ENCODE results near the gene SKA1.
"Not testable (repeated sequence)": the region's sequence is repeated elsewhere in the genome, so short reads cannot be mapped to it uniquely, and the experiment has no call there.

Gene SKA1

DNA sequence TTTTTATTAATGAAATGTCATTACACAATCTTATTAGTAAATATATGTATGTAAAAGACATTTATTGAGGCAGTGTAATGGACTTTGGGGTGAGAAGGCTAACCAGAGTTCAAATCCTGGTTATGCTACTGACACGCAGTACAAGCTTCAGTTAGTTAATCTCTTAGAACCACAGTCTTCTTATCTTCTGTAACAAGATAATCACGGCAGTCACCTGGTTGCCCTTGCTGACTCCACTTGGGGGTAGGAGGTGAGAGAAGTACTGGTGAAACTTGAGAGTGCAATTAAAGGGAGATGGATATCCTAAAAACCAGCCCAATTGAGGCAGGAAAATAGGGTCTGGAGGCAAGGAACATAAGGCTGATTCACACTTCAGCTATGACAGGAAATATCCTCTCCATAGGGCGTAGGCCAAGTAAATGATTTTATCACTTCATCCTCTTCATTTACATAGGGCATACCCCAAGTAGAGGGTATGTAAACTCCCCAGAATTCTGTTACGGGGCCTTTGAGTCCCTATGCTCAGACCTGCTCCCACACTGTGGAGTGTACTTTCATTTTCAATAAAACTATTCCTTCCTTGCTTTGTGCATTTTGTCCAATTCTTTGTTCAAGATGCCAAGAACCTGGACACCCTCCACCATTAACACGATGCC lies 21.3 kb downstream of the SKA1 start:
- DNase-seq, result no peak

DNA sequence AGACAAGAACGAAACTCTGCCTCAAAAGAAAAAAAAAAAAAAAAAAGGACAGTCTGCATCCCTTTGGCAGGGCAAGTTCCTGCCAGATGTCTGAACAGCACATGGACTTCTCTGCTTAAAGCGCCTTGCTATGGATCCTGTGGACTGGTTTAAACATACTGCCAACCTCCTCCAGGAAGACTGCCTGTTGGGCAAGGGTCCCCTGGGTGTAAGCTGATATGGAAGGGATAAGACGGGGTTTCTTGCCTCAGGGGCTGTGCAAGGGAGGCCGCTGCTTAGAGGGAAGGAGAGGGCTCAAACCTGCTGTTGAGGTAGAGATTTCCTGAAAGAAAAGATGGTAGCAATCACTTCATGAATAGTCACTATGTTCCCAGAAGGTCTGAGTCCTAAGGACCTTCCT lies 22.2 kb downstream of the SKA1 start:
- no peak for DNase-seq

DNA sequence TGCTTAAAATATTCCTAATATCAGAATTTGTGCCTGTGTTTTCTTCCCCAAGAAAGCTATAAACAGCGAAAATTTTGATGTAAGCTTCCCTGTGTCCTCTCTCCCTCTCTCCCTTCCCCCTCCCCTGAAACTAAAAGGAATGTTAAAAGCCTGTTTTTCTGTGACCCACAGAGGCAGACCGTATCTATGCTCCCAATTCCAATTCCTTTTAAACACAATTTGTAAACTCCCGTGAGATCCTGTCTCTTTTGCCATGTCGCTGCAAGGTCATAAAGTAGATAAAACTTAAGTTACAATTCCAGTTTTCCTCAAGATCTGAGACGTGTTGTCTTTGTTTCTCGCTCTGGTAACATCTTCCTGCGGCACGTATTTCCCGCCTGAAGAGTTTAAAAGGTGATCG lies 23.3 kb downstream of the SKA1 start:
- DNase-seq, result no peak

DNA sequence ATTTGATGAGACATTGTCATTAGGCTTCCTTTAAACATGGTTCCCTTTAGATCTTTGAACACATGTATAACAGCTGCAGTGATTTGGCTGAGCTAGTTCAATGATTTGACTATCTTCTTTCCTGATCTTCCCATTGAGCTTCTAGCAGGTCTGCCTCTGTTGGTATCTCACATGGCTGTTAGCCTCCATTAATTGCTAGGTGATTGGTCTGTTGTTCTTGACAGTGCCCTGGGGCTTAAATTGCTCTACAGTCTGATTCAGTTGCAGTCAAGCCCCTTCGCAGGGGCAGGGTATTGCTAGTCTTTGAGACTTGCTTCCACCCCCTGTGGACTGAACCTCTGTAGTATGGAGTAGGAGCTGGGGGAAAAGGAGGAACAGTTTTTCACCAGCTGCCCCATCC lies 24.1 kb downstream of the SKA1 start:
- no peak for DNase-seq

DNA sequence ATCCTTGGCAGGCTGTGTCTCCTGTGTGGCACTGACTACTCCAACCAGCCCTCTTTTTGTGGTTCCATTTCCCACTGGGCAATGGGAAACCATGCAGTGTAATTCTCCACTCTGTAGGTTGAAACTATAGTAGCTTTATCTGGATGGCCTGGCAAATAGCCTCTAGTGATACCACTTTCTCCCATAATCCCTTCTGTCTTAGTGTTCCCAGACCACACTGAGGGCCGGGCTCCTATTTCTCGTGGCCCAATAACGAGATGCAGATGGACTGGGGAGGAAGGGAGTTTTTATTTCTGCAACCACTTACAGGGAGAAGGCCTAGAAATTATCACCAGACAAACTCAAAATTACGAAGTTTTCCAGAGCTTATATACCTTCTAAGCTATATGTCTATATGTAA lies 24.7 kb downstream of the SKA1 start:
- DNase-seq, result no peak

DNA sequence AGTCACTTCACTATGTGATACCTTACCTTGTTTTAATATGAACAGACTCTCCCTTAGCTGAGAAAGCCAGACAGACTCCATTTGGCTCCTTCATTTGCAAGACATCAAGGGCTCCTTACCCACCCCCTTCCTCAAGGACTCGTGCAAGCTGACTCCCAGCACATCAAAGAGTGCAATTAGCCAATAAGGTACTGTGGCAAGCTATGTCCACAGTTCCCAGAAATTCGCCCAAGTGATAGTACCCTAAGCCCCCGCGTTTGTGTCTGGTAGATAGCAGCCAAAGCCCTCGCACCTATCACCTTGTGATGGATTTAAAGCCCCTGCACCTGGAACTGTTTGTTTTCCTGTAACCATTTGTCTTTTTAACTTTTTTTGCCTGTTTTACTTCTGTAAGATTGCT lies 25.6 kb downstream of the SKA1 start:
- DNase-seq, result not testable (repeated sequence)

DNA sequence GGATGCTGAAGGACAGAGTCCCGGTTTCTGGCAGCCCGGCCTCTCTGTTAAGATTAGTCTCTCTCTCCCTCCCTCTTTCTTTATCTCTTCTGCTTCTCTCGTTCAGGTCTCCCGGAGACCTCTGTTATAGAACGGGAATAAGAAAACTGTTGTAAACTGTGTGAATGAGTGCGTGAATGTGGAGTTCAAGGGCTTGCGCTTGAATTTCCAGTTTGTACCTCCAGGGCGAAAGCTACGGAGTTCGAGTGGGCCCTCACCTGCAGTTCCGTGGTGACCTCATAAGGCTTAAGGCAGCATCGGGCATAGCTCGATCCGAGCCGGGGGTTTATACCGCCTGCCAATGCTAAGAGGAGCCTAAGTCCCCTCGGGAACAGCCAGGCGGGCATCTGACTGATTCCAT lies 26.4 kb downstream of the SKA1 start:
- no peak for DNase-seq

DNA sequence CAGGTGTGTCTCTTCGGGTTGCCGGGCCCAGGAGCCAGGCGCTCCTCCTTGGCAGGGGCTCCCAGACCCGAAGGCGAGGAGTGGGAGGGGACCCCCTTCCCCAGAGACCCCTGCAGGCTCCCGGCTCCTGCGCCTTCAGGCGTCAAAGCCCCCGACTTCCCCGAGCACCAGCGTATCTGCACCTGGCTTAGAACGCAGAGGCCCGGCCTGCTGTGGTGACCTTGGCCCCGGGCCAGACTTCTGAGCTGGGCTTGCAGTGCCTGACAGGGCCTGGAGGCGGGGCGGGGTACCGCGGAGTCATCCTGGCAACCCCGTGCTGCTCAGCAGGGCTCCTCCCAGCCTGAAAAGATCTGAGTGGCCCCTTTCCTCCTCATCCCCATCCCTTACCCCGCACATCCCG lies 27.0 kb downstream of the SKA1 start:
- DNase-seq, result peak; percentile 9

DNA sequence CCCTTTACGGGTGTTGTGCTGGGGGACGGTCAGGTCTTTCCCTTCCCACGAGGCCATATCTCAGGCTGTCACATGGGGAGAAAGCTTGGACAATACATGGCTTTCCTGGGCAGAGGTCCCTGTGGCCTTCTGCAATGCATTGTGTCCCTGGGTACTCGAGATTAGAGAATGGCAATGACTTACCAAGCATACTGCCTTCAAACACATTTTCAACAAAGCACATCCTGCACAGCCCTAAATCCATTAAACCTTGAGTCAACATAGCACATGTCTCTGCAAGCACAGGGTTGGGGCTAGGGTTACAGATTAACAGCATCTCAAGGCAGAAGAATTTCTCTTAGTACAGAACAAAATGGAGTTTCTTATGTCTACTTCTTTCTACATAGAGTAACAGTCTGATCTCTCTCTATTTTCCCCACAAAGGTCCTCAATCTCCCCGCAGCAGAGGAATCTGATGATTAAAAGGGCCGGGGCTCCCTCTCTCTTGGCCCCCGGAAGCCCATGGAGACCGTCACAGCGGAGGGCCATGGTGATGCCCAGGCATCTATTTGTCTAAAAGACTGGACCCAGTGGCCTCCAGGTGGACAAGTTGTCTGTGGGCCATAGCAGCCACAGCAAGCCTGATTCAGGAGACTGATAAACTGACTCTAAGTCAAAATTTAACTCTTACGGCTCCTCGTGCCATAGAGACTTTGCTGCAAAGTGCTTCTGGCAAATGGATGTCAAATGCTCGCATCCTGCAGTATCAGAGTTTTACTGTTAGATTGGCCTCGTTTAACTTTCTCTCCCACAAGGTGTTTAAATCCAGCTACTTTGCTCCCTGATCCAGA lies 30.1 kb downstream of the SKA1 start:
- not testable (repeated sequence) for DNase-seq

DNA sequence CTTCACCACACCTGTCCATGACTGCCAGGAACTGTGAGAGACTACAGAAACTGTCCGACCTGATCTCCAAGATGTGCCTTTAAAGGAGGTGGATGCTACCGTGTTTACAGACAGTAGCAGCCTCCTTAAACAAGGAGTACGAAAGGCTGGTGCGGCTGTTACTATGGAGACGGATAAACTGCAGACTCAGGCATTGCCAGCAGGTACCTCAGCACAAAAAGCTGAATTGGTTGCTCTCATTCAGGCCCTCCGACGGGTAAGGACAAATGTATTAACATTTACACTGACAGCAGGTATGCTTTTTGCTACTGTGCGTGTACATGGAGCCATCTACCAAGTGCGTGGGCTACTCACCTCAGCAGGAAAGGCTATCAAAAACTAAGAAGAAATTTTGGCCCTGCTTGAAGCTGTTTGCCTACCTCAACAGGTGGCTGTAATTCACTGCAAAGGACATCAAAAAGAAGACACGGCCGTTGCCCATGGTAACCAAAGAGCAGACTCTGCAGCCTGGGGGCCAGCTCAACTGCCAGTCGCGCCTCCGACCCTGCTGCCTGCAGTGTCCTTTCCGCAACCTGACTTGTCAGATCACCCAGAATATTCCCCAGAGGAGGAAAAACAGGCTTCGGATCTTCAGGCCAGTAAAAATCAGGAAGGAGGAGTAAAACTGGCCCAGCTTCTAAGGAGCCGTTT lies 30.9 kb downstream of the SKA1 start:
- DNase-seq, result no peak

DNA sequence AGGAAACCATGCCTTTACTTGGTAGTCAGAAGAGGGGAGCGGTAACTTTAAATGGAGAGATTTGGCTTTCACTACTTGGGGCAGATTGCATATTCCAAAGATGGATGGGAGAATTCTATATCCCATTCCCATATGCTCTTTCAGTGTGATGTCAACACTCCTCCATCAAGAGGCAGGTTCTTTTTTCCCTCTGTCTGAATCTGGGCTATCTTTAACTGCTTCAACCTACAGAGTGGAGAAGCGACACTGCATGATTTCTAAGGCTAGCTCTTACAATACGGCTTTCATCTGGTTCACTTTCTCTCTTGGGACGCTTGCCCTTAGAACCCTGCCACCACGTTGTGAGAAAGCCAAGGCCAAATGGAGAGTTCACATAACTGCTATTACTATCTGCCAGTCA lies 34.4 kb downstream of the SKA1 start:
- no peak for DNase-seq

DNA sequence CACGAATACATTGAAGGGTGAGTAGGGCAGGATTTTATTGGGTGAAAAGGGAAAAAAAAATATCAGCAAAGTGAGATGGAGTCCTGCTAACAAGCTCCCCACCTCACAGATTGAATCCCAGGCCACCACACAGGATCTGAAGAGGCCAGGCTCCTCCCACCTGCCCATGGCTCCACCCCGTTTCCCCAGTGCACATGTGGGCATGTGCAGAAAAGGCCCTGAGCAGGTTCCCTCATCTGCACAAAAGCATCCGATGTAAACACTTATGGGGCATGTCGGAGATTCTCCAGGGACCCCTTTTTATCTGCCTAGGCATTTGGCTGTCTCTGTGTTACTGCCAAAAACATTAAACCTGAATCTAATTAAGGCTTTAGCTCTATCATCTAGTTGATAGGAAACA lies 35.2 kb downstream of the SKA1 start:
- DNase-seq, result no peak

DNA sequence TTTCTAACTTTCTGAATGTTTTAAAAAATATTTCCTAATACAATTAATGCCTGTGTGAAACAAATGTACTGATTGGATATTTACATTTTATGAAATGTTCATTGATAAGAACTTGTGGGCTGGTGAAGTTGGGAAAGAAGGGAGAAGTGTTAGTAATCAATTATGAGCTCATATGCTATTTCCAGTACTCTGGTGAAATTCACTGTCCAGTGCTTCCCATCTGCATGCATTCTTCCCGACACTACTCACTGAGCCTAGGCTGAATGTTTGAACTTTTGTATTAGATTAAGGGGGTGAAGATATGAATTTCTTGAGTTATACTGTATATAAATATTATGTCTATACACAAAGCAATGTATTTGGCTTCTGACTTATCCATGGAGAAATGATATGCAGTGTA lies 36.0 kb downstream of the SKA1 start:
- no peak for DNase-seq

DNA sequence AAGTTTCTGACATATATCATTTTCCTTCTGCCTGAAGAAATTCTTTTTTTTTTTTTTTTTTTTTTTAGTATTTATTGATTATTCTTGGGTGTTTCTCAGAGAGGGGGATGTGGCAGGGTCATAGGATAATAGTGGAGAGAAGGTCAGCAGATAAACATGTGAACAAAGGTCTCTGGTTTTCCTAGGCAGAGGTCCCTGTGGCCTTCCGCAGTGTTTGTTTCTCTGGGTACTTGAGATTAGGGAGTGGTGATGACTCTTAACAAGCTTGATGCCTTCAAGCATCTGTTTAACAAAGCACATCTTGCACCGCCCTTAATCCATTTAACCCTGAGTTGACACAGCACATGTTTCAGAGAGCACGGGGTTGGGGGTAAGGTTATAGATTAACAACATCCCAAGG lies 42.0 kb downstream of the SKA1 start:
- DNase-seq, result not testable (repeated sequence)

DNA sequence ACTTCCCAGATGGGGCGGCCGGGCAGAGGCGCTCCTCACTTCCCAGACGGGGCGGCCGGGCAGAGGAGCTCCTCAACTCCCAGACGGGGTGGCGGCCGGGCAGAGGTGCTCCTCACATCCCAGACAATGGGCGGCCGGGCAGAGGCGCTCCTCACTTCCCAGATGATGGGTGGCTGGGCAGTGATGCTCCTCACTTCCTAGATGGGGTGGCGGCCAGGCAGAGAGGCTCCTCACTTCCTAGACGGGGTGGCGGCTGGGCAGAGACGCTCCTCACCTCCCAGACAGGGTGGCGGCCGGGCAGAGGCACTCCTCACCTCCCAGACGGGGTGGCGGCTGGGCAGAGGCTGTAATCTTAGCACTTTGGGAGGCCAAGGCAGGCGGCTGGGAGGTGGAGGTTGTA lies 42.9 kb downstream of the SKA1 start:
- DNase-seq, result not testable (repeated sequence)

DNA sequence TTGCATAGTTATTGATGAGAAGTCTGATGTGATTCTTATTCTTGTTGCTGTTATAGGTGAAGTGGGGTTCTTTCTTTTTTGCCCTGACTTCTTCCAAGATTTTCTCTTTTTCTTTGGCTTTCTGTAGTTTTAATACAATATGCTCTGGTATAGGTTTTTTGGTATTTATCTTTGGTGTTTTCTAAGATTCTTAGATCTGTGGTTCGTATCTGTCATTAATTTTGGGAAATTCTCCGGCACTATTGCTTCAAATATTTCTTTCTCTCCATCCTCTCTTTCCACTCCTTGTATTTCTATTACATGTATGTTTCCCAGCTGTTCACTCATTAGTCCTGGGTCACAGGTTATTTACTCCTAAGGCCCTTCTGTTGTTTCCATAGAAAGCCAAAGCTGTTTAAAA lies 43.8 kb downstream of the SKA1 start:
- no peak for DNase-seq

DNA sequence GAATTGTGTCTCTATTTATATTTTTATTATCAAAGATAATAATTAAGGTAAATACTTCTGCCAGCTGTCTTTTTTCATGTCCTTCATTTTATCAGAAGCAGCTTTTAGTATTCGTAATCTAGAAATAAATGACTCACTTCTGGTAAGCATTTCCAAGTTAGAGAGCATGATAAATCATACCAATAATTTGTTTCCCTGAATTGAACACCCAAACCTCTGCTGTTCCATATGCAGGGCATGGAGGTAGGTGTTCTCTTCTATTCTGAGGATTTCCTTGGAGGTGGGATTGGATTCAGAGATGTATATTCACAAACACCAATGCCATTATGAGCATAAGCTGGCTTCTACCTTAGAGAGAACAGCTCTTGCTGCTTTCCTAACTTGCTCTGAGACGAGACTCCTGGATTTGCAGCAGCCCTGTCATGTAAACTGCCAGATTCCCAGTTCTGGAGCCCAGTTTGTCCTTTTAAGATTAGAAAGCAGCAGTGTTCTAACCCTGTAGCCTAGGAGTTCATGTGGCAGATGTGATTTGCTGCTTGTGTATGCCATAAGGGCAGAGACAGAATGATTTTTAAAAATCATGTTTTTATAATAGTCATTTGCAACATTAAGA lies 47.5 kb downstream of the SKA1 start:
- DNase-seq, result no peak

DNA sequence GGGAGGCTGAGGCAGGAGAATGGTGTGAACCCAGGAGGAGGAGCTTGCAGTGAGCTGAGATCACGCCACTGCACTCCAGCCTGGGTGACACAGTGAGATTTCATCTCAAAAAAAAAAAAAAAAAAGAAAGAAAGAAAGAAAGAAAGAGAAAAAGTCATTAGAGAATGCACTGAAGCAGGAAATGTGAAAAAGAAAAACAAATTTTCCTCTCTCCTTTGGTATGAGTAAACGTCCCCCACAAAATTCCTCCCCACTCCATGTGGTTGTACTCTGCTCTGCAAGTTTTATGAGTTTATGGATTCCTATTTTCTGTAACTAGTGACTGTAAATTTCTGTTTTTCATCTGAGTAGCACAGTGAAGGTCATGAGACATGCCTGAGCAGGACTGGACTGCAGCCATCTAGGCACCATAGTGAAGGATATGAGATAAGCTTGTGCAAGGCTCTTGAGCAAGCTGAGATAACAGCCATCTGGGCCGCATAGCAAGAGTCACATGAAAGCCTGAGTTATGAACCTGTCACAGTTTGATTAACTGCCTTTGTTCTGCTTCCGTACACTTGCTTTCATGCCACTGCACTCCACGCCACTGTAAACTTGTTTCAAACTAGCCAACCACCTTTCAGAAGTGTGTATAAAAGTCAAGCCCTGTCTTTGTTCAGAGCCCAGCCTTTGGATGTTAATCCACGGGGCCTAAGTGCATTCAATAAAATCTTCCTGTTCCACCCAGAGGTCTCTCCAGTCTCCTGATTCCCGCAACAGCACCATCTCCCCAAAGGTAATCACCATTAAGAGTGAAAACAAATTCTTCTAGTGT lies 50.2 kb downstream of the SKA1 start:
- DNase-seq, result no peak

DNA sequence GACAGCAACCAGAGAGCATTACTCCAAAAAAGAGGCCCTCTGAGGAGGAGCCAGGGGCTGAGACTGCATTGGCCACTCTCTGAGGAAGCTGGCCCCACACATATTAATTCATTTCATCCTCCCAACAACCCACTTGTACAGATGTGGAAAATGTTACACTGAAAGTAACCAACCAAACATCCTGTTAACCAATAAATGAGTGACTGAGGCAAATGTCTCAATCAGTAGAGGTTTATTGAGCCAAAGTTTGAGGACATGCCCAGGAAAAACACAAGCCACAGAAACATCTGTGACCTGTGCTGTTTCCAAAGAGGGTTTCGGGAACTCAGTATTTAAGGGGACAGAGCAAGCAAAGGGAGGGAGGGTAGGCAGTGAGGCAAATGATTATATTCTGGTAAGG lies 53.0 kb downstream of the SKA1 start:
- no peak for DNase-seq

DNA sequence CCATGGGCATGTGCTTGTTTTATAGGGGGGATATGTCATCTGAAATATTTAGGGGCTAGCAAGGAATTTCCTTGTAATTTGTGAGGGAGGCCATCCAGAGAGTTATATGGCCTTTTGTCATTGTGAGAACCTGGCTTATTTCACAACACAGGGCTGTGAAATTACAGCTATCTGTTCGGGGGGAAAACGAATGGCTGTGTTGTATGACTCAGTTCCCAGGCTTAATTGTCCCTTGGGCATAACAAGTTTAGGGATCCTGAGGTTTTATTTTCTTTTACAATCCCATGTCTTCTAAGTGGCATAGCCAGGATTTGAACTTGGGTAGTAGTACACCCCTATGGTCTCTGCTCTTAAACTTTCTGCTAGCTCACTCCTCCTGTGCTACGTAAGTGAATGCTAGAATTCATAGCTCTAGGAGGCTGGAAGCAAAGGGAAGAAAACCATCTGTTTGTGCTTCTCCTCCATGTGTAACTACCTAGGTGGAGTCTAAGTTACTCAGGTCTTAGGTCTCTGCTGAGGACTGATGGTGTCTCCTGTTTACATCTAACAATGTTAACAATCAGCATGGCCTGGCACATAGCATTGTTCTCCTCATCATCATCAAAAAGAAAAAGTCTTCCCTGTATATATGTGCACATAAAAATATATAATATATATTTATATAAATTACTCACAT lies 53.8 kb downstream of the SKA1 start:
- no peak for DNase-seq

DNA sequence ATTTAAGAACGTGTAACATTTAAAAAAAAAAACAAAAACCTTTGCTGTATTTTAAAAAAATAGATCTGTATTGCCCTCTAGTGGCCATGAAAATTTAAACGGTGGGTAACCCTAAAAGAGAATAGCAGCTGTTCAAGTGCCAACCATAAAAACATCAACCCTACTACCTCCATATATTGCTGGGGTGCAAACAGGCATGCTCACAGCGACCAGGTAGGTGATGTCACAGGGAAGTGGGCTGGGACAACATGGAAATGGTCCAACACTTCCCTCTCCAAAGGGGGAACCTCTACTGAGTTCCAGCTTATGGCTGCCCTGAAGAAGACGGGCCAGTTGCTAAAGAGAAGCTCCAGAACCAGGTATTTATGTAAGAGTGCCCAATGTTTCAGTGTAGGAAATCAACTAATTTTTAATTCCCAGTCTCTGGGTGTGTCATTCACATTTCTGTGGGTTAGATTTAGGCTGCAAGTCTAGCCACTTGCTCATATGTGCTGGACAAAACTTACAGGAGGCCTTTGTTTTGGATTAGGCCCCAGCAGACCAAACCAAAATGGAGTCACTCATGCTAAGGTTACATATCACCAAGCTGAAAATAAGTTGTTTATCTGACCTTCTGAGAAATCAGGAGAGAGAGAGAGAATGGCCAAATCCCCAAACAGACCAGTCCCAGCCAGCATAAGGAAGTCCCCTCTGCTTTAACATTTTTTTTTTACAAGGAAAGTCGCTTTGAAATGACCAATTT lies 54.5 kb downstream of the SKA1 start:
- DNase-seq, result peak; percentile 24
